Skin epidermis (tissue), 12 donors: Measurements from ENCODE around the gene UBE2L3.
"Not testable (repeated sequence)": the region's sequence is repeated elsewhere in the genome, so short reads cannot be mapped to it uniquely, and the experiment has no call there.

ENCODE experiments used
- H3K27ac ChIP-seq, 21 experiments: fragments of 200-600 bp; sonication (generic) in 11 of 21; one replicate each; pipeline ENCODE4 v1.5.0; 2020; ENCODE audit warnings: mild to moderate bottlenecking in 3 of 21, inconsistent platforms in 2 of 21, moderate library complexity in 2 of 21
- H3K4me3 ChIP-seq, 7 experiments: fragments of 200-600 bp; sonication (generic) in 2 of 7; one replicate each; pipeline ENCODE4 v1.5.0; 2020; ENCODE audit warnings: inconsistent platforms in 2 of 7, mild to moderate bottlenecking in 2 of 7, moderate library complexity in 1 of 7

Gene UBE2L3

GRCh38 chr22:21624120-21624879, 56.8 kb downstream of the UBE2L3 start:
- H3K4me3 ChIP-seq = no peak overlapping the region
- H3K27ac ChIP-seq = peak overlapping the region in 2 of 21 experiments; percentile 23 to 58

DNA sequence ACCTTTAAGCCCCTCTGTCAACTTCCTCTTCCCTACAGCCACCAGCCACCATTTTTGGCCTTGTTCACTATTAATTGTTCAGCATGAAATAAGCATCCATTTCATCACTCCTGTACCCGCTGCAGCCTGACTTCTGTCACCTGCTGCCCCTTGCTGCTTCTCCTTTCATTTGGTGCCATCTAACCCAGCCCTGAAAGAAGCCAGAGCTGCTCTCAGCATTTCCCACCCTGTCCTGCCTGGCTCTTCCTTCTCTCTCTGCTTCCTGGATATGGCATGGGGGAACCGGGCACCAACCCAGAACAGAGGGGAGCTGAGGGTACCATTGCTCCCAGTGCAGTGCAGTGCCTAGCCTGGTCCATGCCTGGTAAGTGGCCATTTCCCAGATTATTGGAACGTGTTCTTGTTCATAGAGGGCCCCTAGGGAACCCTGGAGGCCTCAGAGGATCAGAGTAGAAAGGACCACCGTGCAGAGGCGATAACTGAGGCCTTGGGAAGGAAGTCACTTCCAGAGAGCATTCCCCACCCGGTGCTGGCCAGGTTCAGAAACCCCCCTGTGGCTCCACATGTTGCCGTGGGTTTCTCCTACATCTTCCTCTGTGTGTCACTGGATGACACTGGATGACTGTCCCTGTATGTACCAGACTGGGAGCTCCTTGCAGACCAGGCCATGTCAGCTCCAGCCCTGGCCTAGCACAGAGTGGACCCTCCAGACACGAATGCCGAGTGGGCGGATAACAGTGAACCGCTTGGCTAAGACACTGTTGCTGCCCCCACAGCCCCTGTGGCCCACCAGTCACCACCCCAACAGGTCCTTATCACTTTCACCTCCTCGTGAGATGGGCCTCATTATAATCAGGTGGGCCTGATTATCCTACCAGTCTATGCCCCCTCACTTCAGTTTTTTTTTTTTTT, 57.6 kb downstream of the UBE2L3 start:
- peak overlapping the region in 1 of 21 experiments; percentile 58 for H3K27ac ChIP-seq
- no peak overlapping the region for H3K4me3 ChIP-seq

DNA sequence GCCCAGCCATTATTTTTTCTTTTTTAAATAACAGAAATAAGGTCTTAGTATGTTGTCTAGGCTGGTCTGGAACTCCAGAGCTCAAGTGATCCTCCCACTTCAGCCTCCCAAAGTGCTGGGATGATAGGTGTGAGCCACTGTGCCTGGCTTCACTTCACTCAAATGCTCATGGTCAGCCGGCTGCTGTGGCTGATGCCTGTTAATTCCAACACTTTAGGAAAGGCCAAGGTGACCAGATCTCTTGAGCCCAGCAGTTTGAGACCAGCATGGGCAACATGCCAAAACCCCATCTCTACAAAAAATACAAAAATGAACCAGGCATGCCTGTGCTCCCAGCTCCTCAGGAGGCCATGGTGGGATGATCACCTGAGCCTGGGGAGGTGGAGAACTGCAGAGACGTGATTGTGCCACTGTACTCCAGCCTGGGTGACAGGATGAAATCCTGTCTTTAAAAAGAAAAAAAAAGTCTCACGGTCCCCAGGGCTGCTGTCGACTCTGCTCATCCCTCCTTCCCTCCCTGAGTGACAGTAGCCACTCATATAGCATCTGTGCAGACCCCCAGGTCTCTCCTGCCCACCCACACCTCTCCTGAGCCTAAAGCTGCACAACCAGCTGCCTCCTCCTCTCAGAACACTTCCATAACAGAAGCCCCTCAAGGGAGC, 58.7 kb downstream of the UBE2L3 start:
- Histone ChIP-seq H3K27ac (no peak overlapping the region), H3K4me3 (no peak overlapping the region)

GRCh38 chr22:21626735-21627469, 59.4 kb downstream of the UBE2L3 start:
- Histone ChIP-seq H3K27ac (no peak overlapping the region), H3K4me3 (no peak overlapping the region)

- peak overlapping the region in 16 of 21 experiments; percentile 32 to 95 (median 86) for H3K27ac ChIP-seq
- peak overlapping the region; percentile 86 to 100 (median 95) for H3K4me3 ChIP-seq
Measured at GRCh38 chr22:21628386-21629254, 61.1 kb downstream of the UBE2L3 start.

DNA sequence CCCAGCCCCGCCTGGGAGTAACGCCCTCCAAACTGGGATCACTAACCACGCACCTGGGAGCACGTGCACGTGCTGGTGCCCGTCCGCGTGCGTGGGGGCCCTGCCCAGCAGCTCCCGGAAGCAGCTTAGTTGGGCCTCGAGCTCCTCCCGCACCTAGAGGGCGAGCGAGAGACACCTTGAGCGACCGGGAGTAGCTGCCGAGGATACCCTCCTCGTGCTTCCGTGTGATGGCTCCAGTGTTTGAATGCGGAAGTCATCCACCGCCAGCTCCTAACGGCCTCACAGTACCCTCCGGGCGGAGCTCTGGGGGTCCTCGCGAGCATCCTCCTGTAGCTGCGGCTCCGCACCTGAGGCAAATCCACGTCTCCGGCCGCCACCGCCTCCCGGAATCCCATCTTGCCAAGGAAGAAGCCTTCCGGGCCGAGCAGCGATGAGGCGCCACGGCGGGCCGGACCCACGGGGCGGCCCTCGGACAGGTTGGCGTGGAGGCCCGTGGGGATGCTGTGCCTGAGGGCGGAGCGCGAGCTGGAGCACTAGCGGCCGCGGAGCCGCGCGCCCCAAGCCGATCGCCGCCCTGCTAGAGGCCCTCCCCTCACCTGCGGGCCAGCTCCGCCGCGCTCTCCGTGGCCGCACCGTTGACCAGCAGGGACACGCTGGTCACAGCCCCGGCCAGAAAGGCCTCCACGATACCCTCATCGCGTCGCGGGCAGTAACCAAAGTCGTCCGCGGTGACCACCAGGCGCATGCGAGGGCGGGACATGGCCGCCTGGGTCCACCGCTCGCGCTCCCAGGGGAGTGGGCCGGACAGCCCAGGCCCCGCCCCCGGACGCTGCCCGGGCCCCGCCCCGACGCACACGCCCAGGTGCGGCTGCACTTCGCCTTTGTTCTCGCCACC, 62.0 kb downstream of the UBE2L3 start, which contains the start of gene YDJC:
Gene YDJC (minus strand): TSS at position 768 of the 895 bp plus-strand sequence. CDS start 8 bp downstream, at position 760.
- H3K27ac ChIP-seq = peak within 1 kb of the TSS; percentile 57 to 95 (median 86)

GRCh38 chr22:21631025-21631424, 63.5 kb downstream of the UBE2L3 start:
- no peak overlapping the region for H3K4me3 ChIP-seq
- H3K27ac ChIP-seq = no peak overlapping the region

More for the DNA sequence above, 62.0 kb downstream of the UBE2L3 start, which contains the start of gene YDJC:
- H3K4me3 ChIP-seq = peak within 1 kb of the TSS; percentile 86 to 100 (median 95)

DNA sequence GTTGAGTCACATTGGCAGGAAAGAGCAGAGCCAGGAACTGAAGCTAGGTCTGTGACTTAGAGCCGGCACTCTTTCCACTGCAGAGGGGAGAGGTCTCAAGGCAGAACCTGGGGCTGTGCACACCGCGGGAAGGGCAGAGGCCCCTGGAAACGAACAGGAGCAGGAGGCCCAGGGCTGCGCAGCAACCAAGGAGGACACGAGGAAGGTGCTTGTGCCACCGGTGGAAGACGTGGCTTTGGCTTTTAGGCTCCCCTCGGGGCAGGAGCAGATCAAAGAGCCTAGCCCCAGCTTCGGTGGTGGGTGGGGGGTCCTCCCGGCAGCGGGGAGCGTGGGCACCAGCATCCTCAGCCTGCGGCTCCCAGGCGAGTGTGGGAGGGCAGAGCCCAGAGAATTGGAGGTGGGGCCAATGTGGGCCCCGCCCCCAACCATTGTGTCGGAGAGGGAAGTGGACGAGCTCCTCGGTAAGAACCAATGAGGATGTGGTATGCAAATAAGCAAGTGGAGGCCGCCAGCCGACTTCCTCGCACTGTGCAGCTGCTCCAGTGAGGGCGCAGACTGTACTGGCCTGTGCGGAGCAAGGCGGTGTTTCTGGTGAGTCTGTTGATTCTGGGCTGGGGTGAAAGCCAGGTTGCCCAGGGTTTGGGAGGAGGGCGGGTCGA, 64.9 kb downstream of the UBE2L3 start, which contains the start of gene CCDC116:
Gene CCDC116 (plus strand): TSS at position 524 of the 659 bp plus-strand sequence. CDS start 422 bp downstream, outside the sequence.
- no peak within 1 kb of the TSS for H3K4me3 ChIP-seq
- H3K27ac ChIP-seq = no peak within 1 kb of the TSS

DNA sequence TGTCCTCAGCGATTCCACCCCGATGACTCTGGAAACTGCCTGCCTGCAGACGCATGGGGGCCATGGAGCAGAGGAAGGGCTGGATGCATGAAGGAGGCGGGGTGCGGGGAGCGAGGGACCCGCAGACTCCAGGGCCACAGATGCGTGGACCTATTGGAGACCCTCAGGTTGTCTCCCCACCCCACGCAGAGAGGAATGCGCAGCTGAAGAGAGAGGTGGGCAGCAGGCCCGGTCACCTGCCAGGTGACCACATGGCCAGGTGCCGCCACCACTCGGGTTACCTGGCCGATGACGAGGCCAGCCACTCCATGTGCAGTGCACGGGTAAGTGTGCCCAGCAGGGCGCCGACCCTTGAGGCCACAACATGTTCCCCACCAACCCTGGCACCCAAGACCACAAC, 65.4 kb downstream of the UBE2L3 start:
- no peak overlapping the region for H3K4me3 ChIP-seq
- no peak overlapping the region for H3K27ac ChIP-seq

DNA sequence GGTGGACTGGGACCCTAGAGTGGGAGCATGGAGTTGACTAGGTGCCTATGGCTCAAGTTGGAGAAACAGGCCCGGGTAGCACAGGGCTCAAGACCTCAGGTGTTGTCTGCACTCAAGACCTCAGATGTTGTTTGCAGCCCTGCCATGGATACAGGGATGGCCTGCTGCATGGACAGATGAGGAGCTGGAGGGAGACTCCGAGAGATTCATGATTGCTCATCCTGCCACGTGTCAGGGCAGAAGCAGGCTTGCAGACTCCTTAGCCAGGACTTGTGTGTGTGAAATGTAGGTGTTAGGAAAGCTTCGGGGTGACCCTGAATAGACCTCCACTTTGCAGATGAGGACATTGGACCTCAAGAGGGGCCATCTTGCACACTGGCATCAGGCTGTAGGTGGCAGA, 66.0 kb downstream of the UBE2L3 start:
- Histone ChIP-seq H3K4me3 (no peak overlapping the region), H3K27ac (no peak overlapping the region)

DNA sequence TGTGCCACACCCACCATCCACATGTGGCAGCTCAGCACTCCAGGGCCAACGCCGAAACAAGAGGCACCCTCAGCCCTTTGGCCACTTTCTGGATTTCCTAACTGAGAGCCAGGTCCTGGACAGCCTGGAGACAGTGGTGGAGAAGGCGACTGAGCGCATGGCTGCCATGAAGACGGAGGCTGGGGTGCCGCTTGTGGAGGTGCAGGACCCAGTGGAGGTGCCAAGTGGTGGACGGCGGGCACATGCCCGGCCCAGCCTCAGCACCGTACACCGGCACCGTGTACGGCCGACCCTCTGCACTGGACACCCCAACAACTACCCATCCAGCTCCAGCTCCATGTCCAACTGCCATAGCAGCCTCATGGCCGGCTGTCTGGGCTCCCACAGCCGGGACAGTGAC, 66.6 kb downstream of the UBE2L3 start:
- no peak overlapping the region for H3K27ac ChIP-seq
- no peak overlapping the region for H3K4me3 ChIP-seq

- Histone ChIP-seq H3K27ac (no peak overlapping the region), H3K4me3 (no peak overlapping the region)
Measured at GRCh38 chr22:21634844-21635243, 67.3 kb downstream of the UBE2L3 start.

- Histone ChIP-seq H3K27ac (no peak overlapping the region), H3K4me3 (no peak overlapping the region)
Measured at GRCh38 chr22:21635771-21636510, 68.4 kb downstream of the UBE2L3 start.

DNA sequence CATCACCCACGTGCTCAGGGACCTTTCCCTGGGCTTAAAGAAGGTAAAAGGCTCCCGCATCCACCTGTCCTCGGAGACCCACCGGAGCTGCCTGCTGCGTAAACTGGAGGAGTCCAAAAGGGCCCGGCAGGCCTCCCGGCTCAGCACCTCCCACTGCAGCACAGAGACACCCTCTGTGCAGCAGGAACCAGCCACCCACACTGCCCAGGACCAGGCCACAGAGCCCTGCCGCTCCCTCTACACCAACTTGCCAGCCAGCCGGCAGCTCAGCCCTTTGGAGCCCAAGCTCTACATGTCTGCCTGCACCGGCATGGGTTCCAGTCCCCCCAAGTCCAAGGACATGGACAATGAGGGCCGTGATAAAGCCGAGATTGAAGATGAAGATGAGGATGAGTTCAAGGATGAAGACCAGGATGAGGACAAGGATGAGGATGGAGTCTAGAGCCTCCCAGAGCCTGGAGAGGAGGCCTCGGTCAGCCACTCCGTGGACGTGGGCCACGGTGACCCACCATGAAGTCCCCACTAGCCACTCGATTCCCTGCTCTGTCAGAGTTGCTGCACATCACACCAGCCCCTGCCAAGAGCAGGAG, 69.2 kb downstream of the UBE2L3 start:
- H3K27ac ChIP-seq = no peak overlapping the region
- no peak overlapping the region for H3K4me3 ChIP-seq

DNA sequence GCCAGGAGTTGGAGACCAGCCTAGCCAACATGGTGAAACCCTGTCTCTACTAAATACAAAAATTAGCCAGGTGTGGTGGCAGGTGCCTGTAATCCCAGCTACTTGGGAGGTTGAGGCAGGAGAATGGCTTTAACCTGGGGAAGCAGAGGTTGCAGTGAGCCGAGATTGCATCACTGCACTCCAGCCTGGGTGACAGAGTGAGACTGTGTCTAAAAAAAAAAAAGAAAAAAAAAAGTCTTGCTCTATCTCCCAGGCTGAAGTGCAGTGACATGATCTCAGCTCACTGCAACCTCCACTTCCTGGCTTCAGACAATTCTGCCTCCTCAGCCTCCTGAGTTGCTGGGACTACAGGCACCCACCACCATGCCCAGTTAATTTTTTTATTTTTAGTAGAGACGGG, 69.9 kb downstream of the UBE2L3 start:
- not testable (repeated sequence) for H3K27ac ChIP-seq, H3K4me3 ChIP-seq

DNA sequence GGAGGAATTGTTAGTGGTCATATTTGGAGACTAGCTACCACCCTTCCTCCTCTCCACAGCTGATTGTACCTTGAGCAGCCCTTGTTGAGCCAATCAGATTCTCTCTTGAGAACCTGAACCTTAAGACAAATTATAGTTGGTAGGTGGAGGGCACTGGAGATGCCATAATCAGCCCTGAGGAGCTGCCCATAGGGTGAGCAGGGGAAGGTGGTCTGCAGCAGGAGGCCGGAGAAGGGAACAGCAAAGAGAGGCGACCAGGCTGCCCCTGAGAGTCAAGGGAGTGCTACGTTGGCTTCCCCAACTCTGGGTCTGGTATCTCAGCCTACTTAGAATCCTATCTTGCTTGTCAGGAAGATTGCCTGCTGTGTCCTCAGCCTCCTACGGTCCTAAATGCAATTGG, 71.8 kb downstream of the UBE2L3 start:
- no peak overlapping the region for H3K4me3 ChIP-seq
- no peak overlapping the region for H3K27ac ChIP-seq
